Astrocyte (in vitro differentiated cells and primary cell): ENCODE results near the gene DSP. TPM values are rescaled to one million over a fixed set of nuclear protein-coding genes. Genes with fewer than 3 reads are reported as not detected.

Source experiments
- DNase-seq: peaks from one replicate; pipeline ENCODE4 v3.0.0-alpha.2; 2010; ENCODE audit warnings: low read depth
- FAIRE-seq: peaks from 2 replicates; lab custom pipeline; 2011; peaks lifted over from hg19 to GRCh38; lab: Jason Lieb, UNC
- H2AFZ ChIP-seq: 2 replicates; pipeline ENCODE4 v1.6.0; 2012; ENCODE audit warnings: low read depth, low read length, inconsistent platforms
- H3K27ac ChIP-seq: 2 replicates; pipeline ENCODE4 v1.5.1; 2011; ENCODE audit warnings: low read depth, low read length, inconsistent platforms
- H3K27me3 ChIP-seq: 2 replicates; pipeline ENCODE4 v1.6.0; 2011; ENCODE audit warnings: low read length, inconsistent platforms; ENCODE audit not compliant: insufficient read depth
- H3K36me3 ChIP-seq: 2 replicates; pipeline ENCODE4 v1.5.1; 2011; ENCODE audit warnings: low read length, inconsistent platforms; ENCODE audit not compliant: insufficient read depth
- H3K4me1 ChIP-seq: 2 replicates; pipeline ENCODE4 v1.5.1; 2011; ENCODE audit warnings: low read length, inconsistent platforms; ENCODE audit not compliant: insufficient read depth
- H3K4me2 ChIP-seq: 2 replicates; pipeline ENCODE4 v1.6.0; 2012; ENCODE audit warnings: low read length, inconsistent platforms
- H3K4me3 ChIP-seq: 2 replicates; pipeline ENCODE4 v1.5.1; 2011; ENCODE audit warnings: low read depth, mild to moderate bottlenecking, low read length, inconsistent platforms; ENCODE audit not compliant: insufficient read depth
- H3K79me2 ChIP-seq: 2 replicates; pipeline ENCODE4 v1.6.0; 2012; ENCODE audit warnings: mild to moderate bottlenecking, low read length, inconsistent platforms; ENCODE audit not compliant: insufficient read depth
- H3K9ac ChIP-seq: 2 replicates; pipeline ENCODE4 v1.6.0; 2012; ENCODE audit warnings: mild to moderate bottlenecking, low read length, inconsistent platforms
- H3K9me3 ChIP-seq: 2 replicates; pipeline ENCODE4 v1.5.1; 2012; ENCODE audit warnings: low read depth, mild to moderate bottlenecking, low read length, inconsistent platforms; ENCODE audit not compliant: insufficient read depth
- H4K20me1 ChIP-seq: 2 replicates; pipeline ENCODE4 v1.6.0; 2012; ENCODE audit warnings: low read length, inconsistent platforms; ENCODE audit not compliant: insufficient read depth
- H3K27ac Mint-ChIP-seq: one replicate; pipeline ENCODE4 v1.8.0; 2021; ENCODE audit warnings: mild to moderate bottlenecking, mixed read lengths; ENCODE audit not compliant: unreplicated experiment
- H3K27me3 Mint-ChIP-seq: one replicate; pipeline ENCODE4 v1.8.0; 2021; ENCODE audit warnings: low read depth, mixed read lengths; ENCODE audit not compliant: unreplicated experiment
- H3K36me3 Mint-ChIP-seq: one replicate; pipeline ENCODE4 v1.8.0; 2021; ENCODE audit warnings: low read depth, mixed read lengths; ENCODE audit not compliant: unreplicated experiment
- H3K4me1 Mint-ChIP-seq: one replicate; pipeline ENCODE4 v1.8.0; 2021; ENCODE audit warnings: low read depth, mixed read lengths; ENCODE audit not compliant: unreplicated experiment
- H3K4me3 Mint-ChIP-seq: one replicate; pipeline ENCODE4 v1.8.0; 2021; ENCODE audit warnings: mild to moderate bottlenecking, moderate library complexity, mixed read lengths; ENCODE audit not compliant: unreplicated experiment
- H3K9me3 Mint-ChIP-seq: one replicate; pipeline ENCODE4 v1.8.0; 2021; ENCODE audit warnings: mild to moderate bottlenecking, mixed read lengths; ENCODE audit not compliant: unreplicated experiment
- CTCF ChIP-seq: IDR thresholded peaks from 2 replicates; pipeline ENCODE4 v1.5.1; 2011; ENCODE audit warnings: low read depth, mild to moderate bottlenecking, inconsistent platforms, low read length, moderate library complexity; ENCODE audit not compliant: insufficient read depth
- EZH2 ChIP-seq: IDR thresholded peaks from 2 replicates; pipeline ENCODE4 v1.6.1; 2012; ENCODE audit warnings: mild to moderate bottlenecking, low read length, inconsistent platforms; ENCODE audit not compliant: insufficient read depth
- total RNA-seq: library from RNA; stranded (reverse); gene quantifications from 2 replicates; pipeline ENCODE4 v1.2.1, GENCODE V29; 2021

DSP gene
- total RNA-seq, 1 donor from 2014 or later = 468 TPM

GRCh38 chr6:7515363-7515762, 26.1 kb upstream of the DSP start:
- H3K4me2 ChIP-seq = no peak overlapping the region

GRCh38 chr6:7518877-7519276, 22.6 kb upstream of the DSP start:
- Histone ChIP-seq H4K20me1 (no peaks in the 10 kb centered on the region), H3K79me2 (no peaks in the 10 kb centered on the region), H3K27me3 (peaks cover 2% of the 10 kb centered on the region), H3K36me3 (no peaks in the 10 kb centered on the region), H3K9ac (no peak overlapping the region), H3K9me3 (no peaks in the 10 kb centered on the region), H2AFZ (no peak overlapping the region), H3K4me3 (no peak overlapping the region), H3K4me2 (no peak overlapping the region), H3K27ac (no peak overlapping the region), H3K4me1 (no peaks in the 10 kb centered on the region)
- Mint-ChIP-seq H3K36me3 (no peaks in the 10 kb centered on the region), H3K9me3 (no peaks in the 10 kb centered on the region), H3K27me3 (no peaks in the 10 kb centered on the region), H3K4me3 (no peak overlapping the region), H3K4me1 (peaks cover 4% of the 10 kb centered on the region), H3K27ac (no peak overlapping the region)
- FAIRE-seq = no peak
- DNase-seq = no peak
- TF ChIP-seq EZH2 = no peak
- TF ChIP-seq CTCF = no peak

More at GRCh38 chr6:7515363-7515762, 26.1 kb upstream of the DSP start:
- Mint-ChIP-seq H3K36me3 (no peaks in the 10 kb centered on the region), H3K27me3 (peaks cover 4% of the 10 kb centered on the region), H3K27ac (no peak overlapping the region), H3K9me3 (no peaks in the 10 kb centered on the region), H3K4me3 (no peak overlapping the region), H3K4me1 (peaks cover 4% of the 10 kb centered on the region)
- Histone ChIP-seq H3K9ac (no peak overlapping the region), H3K27ac (no peak overlapping the region), H3K27me3 (peaks cover 2% of the 10 kb centered on the region), H3K9me3 (no peaks in the 10 kb centered on the region), H4K20me1 (no peaks in the 10 kb centered on the region), H3K4me3 (no peak overlapping the region), H3K4me1 (no peaks in the 10 kb centered on the region), H3K79me2 (no peaks in the 10 kb centered on the region), H3K36me3 (no peaks in the 10 kb centered on the region), H2AFZ (no peak overlapping the region)
- TF ChIP-seq CTCF (no peak), EZH2 (no peak)
- no peak for FAIRE-seq
- DNase-seq = no peak

GRCh38 chr6:7522873-7523272, 18.6 kb upstream of the DSP start:
- FAIRE-seq (no peak), DNase-seq (no peak)
- no peaks in the 10 kb centered on the region for H3K79me2 ChIP-seq
- H3K9ac ChIP-seq = no peak overlapping the region
- no peak overlapping the region for H2AFZ ChIP-seq
- no peaks in the 10 kb centered on the region for H3K9me3 ChIP-seq
- no peak overlapping the region for H3K4me3 Mint-ChIP-seq
- no peaks in the 10 kb centered on the region for H3K27me3 ChIP-seq
- no peaks in the 10 kb centered on the region for H3K9me3 Mint-ChIP-seq
- no peak overlapping the region for H3K27ac ChIP-seq
- peaks cover under 1% of the 10 kb centered on the region for H3K4me1 ChIP-seq
- no peaks in the 10 kb centered on the region for H4K20me1 ChIP-seq
- no peak overlapping the region for H3K27ac Mint-ChIP-seq
- peaks cover 14% of the 10 kb centered on the region for H3K4me1 Mint-ChIP-seq
- H3K27me3 Mint-ChIP-seq = no peaks in the 10 kb centered on the region
- TF ChIP-seq EZH2 (no peak), CTCF (no peak)
- no peaks in the 10 kb centered on the region for H3K36me3 Mint-ChIP-seq
- H3K4me3 ChIP-seq = no peak overlapping the region
- no peaks in the 10 kb centered on the region for H3K36me3 ChIP-seq
- no peak overlapping the region for H3K4me2 ChIP-seq
